Measurements from ENCODE around the gene OR6J1.
"Not testable (repeated sequence)": the region's sequence is repeated elsewhere in the genome, so short reads cannot be mapped to it uniquely, and the experiment has no call there.

OR6J1 gene

GRCh38 chr14:22651586-22651985, 7.4 kb upstream of the OR6J1 start:
- no peak for DNase-seq (ENCODE audit: extremely low read depth in 1 of 2, low read depth in 1 of 2)

- no peak for DNase-seq (ENCODE audit: extremely low read depth in 1 of 2, low read depth in 1 of 2)
These were observed 6.9 kb upstream of the OR6J1 start for GRCh38 chr14:22650960-22651521.

GRCh38 chr14:22650046-22650739, 6.0 kb upstream of the OR6J1 start:
- no peak for DNase-seq (ENCODE audit: extremely low read depth in 1 of 2, low read depth in 1 of 2)

GRCh38 chr14:22648506-22648905, 4.4 kb upstream of the OR6J1 start:
- DNase-seq (ENCODE audit: extremely low read depth in 1 of 2, low read depth in 1 of 2): no peak

GRCh38 chr14:22646570-22647254, 2.6 kb upstream of the OR6J1 start:
- no peak for DNase-seq (ENCODE audit: extremely low read depth in 1 of 2, low read depth in 1 of 2)

GRCh38 chr14:22641846-22642245, 2.3 kb downstream of the OR6J1 start:
- DNase-seq (ENCODE audit: extremely low read depth in 1 of 2, low read depth in 1 of 2): no peak

GRCh38 chr14:22640192-22640591, 4.0 kb downstream of the OR6J1 start:
- no peak for DNase-seq (ENCODE audit: extremely low read depth in 1 of 2, low read depth in 1 of 2)

GRCh38 chr14:22635980-22636379, 8.2 kb downstream of the OR6J1 start:
- DNase-seq (ENCODE audit: extremely low read depth in 1 of 2, low read depth in 1 of 2): not testable (repeated sequence)

GRCh38 chr14:22634233-22634900, 9.8 kb downstream of the OR6J1 start:
- DNase-seq (ENCODE audit: extremely low read depth in 1 of 2, low read depth in 1 of 2): no peak

GRCh38 chr14:22630486-22630885, 13.7 kb downstream of the OR6J1 start:
- DNase-seq (ENCODE audit: extremely low read depth in 1 of 2, low read depth in 1 of 2): no peak

GRCh38 chr14:22630066-22630465, 14.1 kb downstream of the OR6J1 start:
- DNase-seq (ENCODE audit: extremely low read depth in 1 of 2, low read depth in 1 of 2): no peak

- DNase-seq (ENCODE audit: extremely low read depth in 1 of 2, low read depth in 1 of 2): no peak
These were observed 14.8 kb downstream of the OR6J1 start for GRCh38 chr14:22629361-22629760.

- DNase-seq (ENCODE audit: extremely low read depth in 1 of 2, low read depth in 1 of 2): no peak
These were observed 16.5 kb downstream of the OR6J1 start for GRCh38 chr14:22627506-22628263.

GRCh38 chr14:22626590-22626989, 17.6 kb downstream of the OR6J1 start:
- DNase-seq (ENCODE audit: extremely low read depth in 1 of 2, low read depth in 1 of 2): no peak

GRCh38 chr14:22623047-22623446, 21.1 kb downstream of the OR6J1 start:
- DNase-seq (ENCODE audit: extremely low read depth in 1 of 2, low read depth in 1 of 2): no peak

- DNase-seq (ENCODE audit: extremely low read depth in 1 of 2, low read depth in 1 of 2): no peak
These were observed 21.9 kb downstream of the OR6J1 start for GRCh38 chr14:22622255-22622654.

- not testable (repeated sequence) for DNase-seq (ENCODE audit: extremely low read depth in 1 of 2, low read depth in 1 of 2)
These were observed 28.4 kb downstream of the OR6J1 start for GRCh38 chr14:22615765-22616164.

- DNase-seq (ENCODE audit: extremely low read depth in 1 of 2, low read depth in 1 of 2): no peak
These were observed 29.8 kb downstream of the OR6J1 start for GRCh38 chr14:22614240-22614799.

- no peak for DNase-seq (ENCODE audit: extremely low read depth in 1 of 2, low read depth in 1 of 2)
These were observed 30.4 kb downstream of the OR6J1 start for GRCh38 chr14:22613736-22614239.

- no peak for DNase-seq (ENCODE audit: extremely low read depth in 1 of 2, low read depth in 1 of 2)
These were observed 31.0 kb downstream of the OR6J1 start for GRCh38 chr14:22613106-22613695.

All from stimulated activated CD8-positive, alpha-beta memory T cell treated with anti-CD3 and anti-CD28 coated beads, Interleukin-7, amount 100 ng/mL, for 48 hours (primary cell).